ENCODE measurements around the gene HES5. TPM values are rescaled to one million over a fixed set of nuclear protein-coding genes. Genes with fewer than 3 reads are reported as not detected.

Gene HES5
- total RNA-seq, 4 donors from 2014 or later: not detected

DNA sequence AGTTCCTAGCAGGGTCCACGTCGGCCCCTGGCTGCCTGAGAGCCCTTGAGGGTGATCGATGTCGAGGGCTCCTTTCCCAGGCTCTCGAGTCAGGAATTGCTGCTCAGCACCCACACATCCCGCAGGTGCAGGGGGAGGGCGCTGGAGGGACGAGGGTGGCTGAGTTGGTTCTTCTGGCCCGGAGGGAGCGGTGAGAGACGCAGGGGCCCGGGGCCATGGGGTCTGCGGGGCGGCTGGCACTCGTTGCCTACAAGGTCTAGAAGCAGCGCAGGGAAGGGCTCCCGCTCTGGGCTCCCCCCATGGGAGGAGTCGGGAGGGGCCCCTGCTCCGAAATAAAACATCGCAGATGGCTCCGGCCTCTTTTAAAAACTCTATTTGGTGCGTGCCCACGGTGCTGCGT, 21.9 kb downstream of the HES5 start:
- ATAC-seq: no peak
- H3K4me1 ChIP-seq: peaks cover 0 to 33% (median 0%) of the 10 kb centered on the region in 3 donors
- no peak overlapping the region for H3K27ac ChIP-seq
- H3K27me3 ChIP-seq: peaks cover 30% of the 10 kb centered on the region
- H3K36me3 ChIP-seq: peaks cover 0 to 59% of the 10 kb centered on the region in 2 donors
- H3K9me3 ChIP-seq: no peaks in the 10 kb centered on the region
- WGBS, 2 donors (ENCODE audit: low coverage in 1 of 2): 82 to 91% methylated on average over 2 to 6 of the region's 24 CpGs
- no peak overlapping the region for H3K4me3 ChIP-seq
- TF ChIP-seq POLR2A (IDR thresholded peaks at IDR 0.05): no peak
- TF ChIP-seq, protein P1, sequence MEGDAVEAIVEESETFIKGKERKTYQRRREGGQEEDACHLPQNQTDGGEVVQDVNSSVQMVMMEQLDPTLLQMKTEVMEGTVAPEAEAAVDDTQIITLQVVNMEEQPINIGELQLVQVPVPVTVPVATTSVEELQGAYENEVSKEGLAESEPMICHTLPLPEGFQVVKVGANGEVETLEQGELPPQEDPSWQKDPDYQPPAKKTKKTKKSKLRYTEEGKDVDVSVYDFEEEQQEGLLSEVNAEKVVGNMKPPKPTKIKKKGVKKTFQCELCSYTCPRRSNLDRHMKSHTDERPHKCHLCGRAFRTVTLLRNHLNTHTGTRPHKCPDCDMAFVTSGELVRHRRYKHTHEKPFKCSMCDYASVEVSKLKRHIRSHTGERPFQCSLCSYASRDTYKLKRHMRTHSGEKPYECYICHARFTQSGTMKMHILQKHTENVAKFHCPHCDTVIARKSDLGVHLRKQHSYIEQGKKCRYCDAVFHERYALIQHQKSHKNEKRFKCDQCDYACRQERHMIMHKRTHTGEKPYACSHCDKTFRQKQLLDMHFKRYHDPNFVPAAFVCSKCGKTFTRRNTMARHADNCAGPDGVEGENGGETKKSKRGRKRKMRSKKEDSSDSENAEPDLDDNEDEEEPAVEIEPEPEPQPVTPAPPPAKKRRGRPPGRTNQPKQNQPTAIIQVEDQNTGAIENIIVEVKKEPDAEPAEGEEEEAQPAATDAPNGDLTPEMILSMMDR (IDR thresholded peaks at IDR 0.05): no peak
- no peak for TF ChIP-seq POLR2AphosphoS5 (IDR thresholded peaks at IDR 0.05)
- TF ChIP-seq EP300 (IDR thresholded peaks at IDR 0.05): no peak

DNA sequence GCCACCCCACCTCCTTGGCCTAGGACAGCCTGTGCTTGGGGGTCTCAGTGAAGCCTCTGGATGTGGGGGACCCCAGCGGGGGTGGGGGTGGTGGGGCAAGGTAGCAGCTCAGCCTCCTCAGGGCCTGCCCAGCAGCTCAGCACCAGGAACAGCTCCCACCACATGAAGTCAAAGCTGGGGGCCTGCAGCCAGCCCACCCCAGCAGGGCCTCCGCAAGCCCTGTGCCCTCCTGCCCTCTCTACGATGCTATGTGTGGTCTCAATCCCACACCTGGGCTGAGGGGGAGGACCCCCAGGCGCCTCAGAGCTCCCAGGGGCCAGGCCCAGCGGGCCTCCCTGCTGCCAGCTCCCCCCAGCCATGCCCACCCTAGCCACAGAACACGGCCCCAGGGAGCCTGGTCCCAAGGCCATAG, 22.3 kb downstream of the HES5 start:
- peaks cover 0 to 35% (median 0%) of the 10 kb centered on the region in 3 donors for H3K4me1 ChIP-seq
- WGBS, 2 donors (ENCODE audit: low coverage in 1 of 2): no CpG with 5 or more reads among the region's 6 CpGs
- H3K4me3 ChIP-seq: no peak overlapping the region
- TF ChIP-seq POLR2A (IDR thresholded peaks at IDR 0.05) (no peak), EP300 (IDR thresholded peaks at IDR 0.05) (no peak), POLR2AphosphoS5 (IDR thresholded peaks at IDR 0.05) (no peak)
- TF ChIP-seq, protein P1 (IDR thresholded peaks at IDR 0.05): no peak
- H3K9me3 ChIP-seq: no peaks in the 10 kb centered on the region
- no peak for ATAC-seq
- no peak overlapping the region for H3K27ac ChIP-seq
- H3K27me3 ChIP-seq: peaks cover 34% of the 10 kb centered on the region
- H3K36me3 ChIP-seq: peaks cover 0 to 55% of the 10 kb centered on the region in 2 donors

- TF ChIP-seq, protein P1 (IDR thresholded peaks at IDR 0.05): no peak
- TF ChIP-seq EP300 (IDR thresholded peaks at IDR 0.05): no peak
- TF ChIP-seq POLR2AphosphoS5 (IDR thresholded peaks at IDR 0.05): no peak
- TF ChIP-seq POLR2A (IDR thresholded peaks at IDR 0.05): no peak
These were observed 23.0 kb downstream of the HES5 start for GRCh38 chr1:2506901-2507565.

DNA sequence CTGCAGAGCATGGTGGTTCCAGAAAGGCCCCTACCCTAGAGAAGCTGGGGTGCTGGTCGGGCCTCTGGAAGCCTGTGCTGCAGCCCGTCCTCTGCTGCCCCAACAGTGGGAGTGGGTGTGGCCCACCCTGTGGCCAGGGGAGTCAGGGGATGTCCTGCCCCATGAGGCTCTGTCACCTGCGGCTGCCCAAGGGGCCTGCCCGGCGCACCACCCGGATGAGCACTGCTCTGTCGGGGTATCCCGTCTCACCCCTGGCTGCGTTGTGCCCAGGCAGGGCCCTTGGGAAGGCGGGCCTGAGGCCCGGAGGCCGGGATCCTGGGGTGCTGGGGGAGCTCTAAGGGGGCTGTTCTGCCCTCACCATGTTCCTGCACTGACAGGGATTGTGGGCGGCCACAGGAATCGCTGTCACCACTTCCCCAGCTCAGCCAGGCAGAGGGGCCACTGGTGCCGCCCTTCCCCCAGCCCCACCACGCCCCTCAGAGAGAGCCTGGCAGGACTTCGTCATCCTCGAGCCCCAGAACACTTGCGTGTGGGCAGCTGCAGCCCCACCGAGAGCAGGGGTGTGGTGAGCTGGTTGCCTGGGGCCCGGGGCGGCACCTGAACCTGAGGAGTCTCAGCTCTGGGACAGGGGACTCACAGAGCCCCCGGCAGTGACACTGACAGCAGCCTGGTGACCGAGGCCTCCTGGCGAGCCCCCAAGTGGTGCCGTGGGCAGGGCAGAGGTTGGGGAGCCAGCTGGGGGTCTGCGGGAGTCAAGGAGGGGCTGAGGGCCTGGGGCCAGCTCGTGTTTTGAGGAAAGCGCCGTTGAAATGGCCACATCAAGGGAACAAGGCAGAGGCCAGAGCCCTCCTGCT, 23.8 kb downstream of the HES5 start:
- no peak for ATAC-seq
- Histone ChIP-seq H3K9me3 (no peaks in the 10 kb centered on the region), H3K27me3 (peaks cover 50% of the 10 kb centered on the region), H3K4me3 (no peak overlapping the region), H3K4me1 (peaks cover 0 to 35% (median 0%) of the 10 kb centered on the region in 3 donors), H3K36me3 (peaks cover 0 to 40% of the 10 kb centered on the region in 2 donors), H3K27ac (no peak overlapping the region)
- 50% methylated on average over 3 of the region's 30 CpGs; no CpG with 5 or more reads in 1 of the 2 donors for WGBS, 2 donors (ENCODE audit: low coverage in 1 of 2)
- TF ChIP-seq, protein P1 (IDR thresholded peaks at IDR 0.05): no peak
- TF ChIP-seq POLR2A (IDR thresholded peaks at IDR 0.05) (no peak), POLR2AphosphoS5 (IDR thresholded peaks at IDR 0.05) (no peak), EP300 (IDR thresholded peaks at IDR 0.05) (no peak)

More at GRCh38 chr1:2506901-2507565, 23.0 kb downstream of the HES5 start:
- no peak overlapping the region for H3K4me3 ChIP-seq
- peaks cover 0 to 35% (median 0%) of the 10 kb centered on the region in 3 donors for H3K4me1 ChIP-seq
- ATAC-seq: no peak
- H3K36me3 ChIP-seq: peaks cover 0 to 48% of the 10 kb centered on the region in 2 donors
- peaks cover 42% of the 10 kb centered on the region for H3K27me3 ChIP-seq
- H3K27ac ChIP-seq: no peak overlapping the region
- WGBS, 2 donors (ENCODE audit: low coverage in 1 of 2): 19 to 60% methylated on average over 1 to 3 of the region's 15 CpGs
- no peaks in the 10 kb centered on the region for H3K9me3 ChIP-seq

Data from gastroesophageal sphincter (tissue), 4 donors.